22Rv1 (cell line): ENCODE data around the gene SCO2.

Experiments
- CTCF ChIP-seq: fragments of 450-650 bp; IDR thresholded peaks from 2 replicates; pipeline ENCODE4 v1.5.1; 2017; ENCODE audit warnings: mild to moderate bottlenecking
- ZFX ChIP-seq: fragments of 450-650 bp; IDR thresholded peaks from 2 replicates; pipeline ENCODE4 v1.6.1; 2017; ENCODE audit warnings: antibody characterized with exemption, borderline replicate concordance

GRCh38 chr22:50522806-50523438 is 2.5 kb downstream of the SCO2 start:
- TF ChIP-seq CTCF (no peak), ZFX (no peak)
